Activated B cell treated with CpG ODN at 0.5 μM for 24 hours (primary cell): ENCODE results near the gene B3GALT6. TPM values are rescaled to one million over a fixed set of nuclear protein-coding genes. Genes with fewer than 3 reads are reported as not detected.

Experiments used
- ATAC-seq: fragments of 200-7000 bp; cut with Tn5 transposase; one replicate; pipeline ENCODE4 v1.10.0; 2021; ENCODE audit warnings: low read depth, mild to moderate bottlenecking, moderate library complexity
- CTCF ChIA-PET: fragments of 350-600 bp; sonication (Branson Sonifier 250); formaldehyde crosslinking; loops from one replicate; lab custom pipeline; 2021; ENCODE audit warnings: antibody characterized with exemption; lab: Charles Lee
- POLR2A ChIA-PET: fragments of 350-600 bp; sonication (Branson Sonifier 250); formaldehyde crosslinking; loops from one replicate; lab custom pipeline; 2021; ENCODE audit warnings: antibody characterized with exemption; lab: Charles Lee
- DNase-seq: peaks from one replicate; pipeline ENCODE4 v3.0.0; 2022
- H3K27ac Mint-ChIP-seq: one replicate; pipeline ENCODE4 v1.8.0; 2020; ENCODE audit warnings: mixed read lengths
- H3K27me3 Mint-ChIP-seq: one replicate; pipeline ENCODE4 v1.8.0; 2021; ENCODE audit warnings: mixed read lengths
- H3K36me3 Mint-ChIP-seq: one replicate; pipeline ENCODE4 v1.8.0; 2021; ENCODE audit warnings: low read depth, mixed read lengths
- H3K4me1 Mint-ChIP-seq: one replicate; pipeline ENCODE4 v1.8.0; 2021; ENCODE audit warnings: mixed read lengths
- H3K4me3 Mint-ChIP-seq: one replicate; pipeline ENCODE4 v1.8.0; 2020; ENCODE audit warnings: mild to moderate bottlenecking, mixed read lengths
- H3K9me3 Mint-ChIP-seq: one replicate; pipeline ENCODE4 v1.8.0; 2020; ENCODE audit warnings: mixed read lengths
- CTCF ChIP-seq: fragments of 200-600 bp; IDR thresholded peaks from one replicate; pipeline ENCODE4 v1.8.0; 2022; ENCODE audit warnings: antibody characterized with exemption, mild to moderate bottlenecking
- intact Hi-C: fragments of 100-400 bp; cut with micrococcal nuclease; formaldehyde crosslinking; loops from one replicate; pipeline ENCODE4 v1.15.1; 2024
- total RNA-seq: library from RNA; stranded (reverse); gene quantifications from 2 replicates; pipeline ENCODE4 v1.2.3, GENCODE V29; 2022

Gene B3GALT6
- total RNA-seq, 1 donor from 2014 or later = 22.1 TPM

GRCh38 chr1:1215080-1215676 lies 16.9 kb upstream of the B3GALT6 start:
- no peaks in the 10 kb centered on the region for H3K9me3 Mint-ChIP-seq
- peak overlapping the region; percentile 30 for H3K27ac Mint-ChIP-seq
- ChIA-PET POLR2A (interaction anchor here (0.6 to 2.4 kb wide), 7 partner anchors 8 to 196 kb away, joined by 3 to 8 read pairs (median 4); no protein-coding TSS in a partner anchor), CTCF (interaction anchor here (1.2 kb wide), 1 partner anchor 93 kb away, joined by 4 read pairs; no protein-coding TSS in a partner anchor)
- no peaks in the 10 kb centered on the region for H3K27me3 Mint-ChIP-seq
- H3K36me3 Mint-ChIP-seq = peaks cover 34% of the 10 kb centered on the region
- TF ChIP-seq CTCF = no peak
- intact Hi-C loops = no loop called here
- H3K4me3 Mint-ChIP-seq = peak overlapping the region; percentile 44
- peaks cover 31% of the 10 kb centered on the region for H3K4me1 Mint-ChIP-seq
- no peak for DNase-seq
- ATAC-seq = peak; percentile 29

GRCh38 chr1:1215881-1216605 lies 16.0 kb upstream of the B3GALT6 start:
- peak overlapping the region; percentile 52 for H3K27ac Mint-ChIP-seq
- no peaks in the 10 kb centered on the region for H3K27me3 Mint-ChIP-seq
- ChIA-PET CTCF (interaction anchor here (0.5 to 1.2 kb wide), 2 partner anchors 94 to 184 kb away, joined by 3 to 4 read pairs; no protein-coding TSS in a partner anchor), POLR2A (interaction anchor here (0.5 to 2.4 kb wide), 7 partner anchors 9 to 197 kb away, joined by 3 to 6 read pairs (median 3); no protein-coding TSS in a partner anchor)
- intact Hi-C loops = no loop called here
- DNase-seq = no peak
- peaks cover 42% of the 10 kb centered on the region for H3K36me3 Mint-ChIP-seq
- H3K9me3 Mint-ChIP-seq = no peaks in the 10 kb centered on the region
- no peak for TF ChIP-seq CTCF
- no peak for ATAC-seq
- H3K4me1 Mint-ChIP-seq = peaks cover 31% of the 10 kb centered on the region
- no peak overlapping the region for H3K4me3 Mint-ChIP-seq

GRCh38 chr1:1216770-1217620 lies 15.0 kb upstream of the B3GALT6 start:
- ATAC-seq (no peak), DNase-seq (no peak)
- Mint-ChIP-seq H3K27ac (peak overlapping the region; percentile 52), H3K9me3 (no peaks in the 10 kb centered on the region), H3K4me1 (peaks cover 31% of the 10 kb centered on the region), H3K36me3 (peaks cover 48% of the 10 kb centered on the region), H3K27me3 (no peaks in the 10 kb centered on the region), H3K4me3 (no peak overlapping the region)
- TF ChIP-seq CTCF = no peak
- CTCF ChIA-PET = interaction anchor here (2.1 kb wide), 1 partner anchor 94 kb away, joined by 4 read pairs; no protein-coding TSS in a partner anchor
- intact Hi-C loops = no loop called here
- POLR2A ChIA-PET = interaction anchor here (0.5 to 2.4 kb wide), 3 partner anchors 14 to 158 kb away, joined by 3 to 6 read pairs (median 3); partner anchors contain the start of gene AURKAIP1

GRCh38 chr1:1217621-1218523 lies 14.2 kb upstream of the B3GALT6 start:
- DNase-seq (no peak), ATAC-seq (no peak)
- H3K4me1 Mint-ChIP-seq = peaks cover 31% of the 10 kb centered on the region
- intact Hi-C loops = no loop called here
- ChIA-PET POLR2A (interaction anchor here (0.7 to 1.7 kb wide), 3 partner anchors 9 to 81 kb away, joined by 3 to 5 read pairs (median 3); no protein-coding TSS in a partner anchor), CTCF (interaction anchor here (2.1 kb wide), 1 partner anchor 95 kb away, joined by 4 read pairs; no protein-coding TSS in a partner anchor)
- H3K36me3 Mint-ChIP-seq = peaks cover 53% of the 10 kb centered on the region
- no peaks in the 10 kb centered on the region for H3K9me3 Mint-ChIP-seq
- H3K4me3 Mint-ChIP-seq = no peak overlapping the region
- H3K27me3 Mint-ChIP-seq = no peaks in the 10 kb centered on the region
- TF ChIP-seq CTCF = no peak
- no peak overlapping the region for H3K27ac Mint-ChIP-seq
